ENCODE data around the gene GOLPH3L.
"Not testable (repeated sequence)": the region's sequence is repeated elsewhere in the genome, so short reads cannot be mapped to it uniquely, and the experiment has no call there.

- TF ChIP-seq CTCF, EP300, POLR2AphosphoS5 (IDR thresholded peaks at IDR 0.05): not testable (repeated sequence)
Measured at GRCh38 chr1:150638430-150638829, 58.5 kb downstream of the GOLPH3L start.
